ENCODE measurements around the gene ADGRG6.

GRCh38 chr6:142459271-142459670, 157.5 kb downstream of the ADGRG6 start:
- no peak for TF ChIP-seq CTCF (conservative IDR thresholded peaks at IDR 0.05; ENCODE audit: low read depth, low read length)
- TF ChIP-seq EZH2 (IDR thresholded peaks at IDR 0.05; ENCODE audit: borderline replicate concordance, low read depth, low read length, poor library complexity, severe bottlenecking) = no peak

Measured in A673 (cell line).